Measurements from ENCODE around the gene BMAL2. TPM values are rescaled to one million over a fixed set of nuclear protein-coding genes. Genes with fewer than 3 reads are reported as not detected.
A peak's percentile ranks its signal among the peaks of the same experiment; 100 is the strongest.

The BMAL2 gene, protein sequence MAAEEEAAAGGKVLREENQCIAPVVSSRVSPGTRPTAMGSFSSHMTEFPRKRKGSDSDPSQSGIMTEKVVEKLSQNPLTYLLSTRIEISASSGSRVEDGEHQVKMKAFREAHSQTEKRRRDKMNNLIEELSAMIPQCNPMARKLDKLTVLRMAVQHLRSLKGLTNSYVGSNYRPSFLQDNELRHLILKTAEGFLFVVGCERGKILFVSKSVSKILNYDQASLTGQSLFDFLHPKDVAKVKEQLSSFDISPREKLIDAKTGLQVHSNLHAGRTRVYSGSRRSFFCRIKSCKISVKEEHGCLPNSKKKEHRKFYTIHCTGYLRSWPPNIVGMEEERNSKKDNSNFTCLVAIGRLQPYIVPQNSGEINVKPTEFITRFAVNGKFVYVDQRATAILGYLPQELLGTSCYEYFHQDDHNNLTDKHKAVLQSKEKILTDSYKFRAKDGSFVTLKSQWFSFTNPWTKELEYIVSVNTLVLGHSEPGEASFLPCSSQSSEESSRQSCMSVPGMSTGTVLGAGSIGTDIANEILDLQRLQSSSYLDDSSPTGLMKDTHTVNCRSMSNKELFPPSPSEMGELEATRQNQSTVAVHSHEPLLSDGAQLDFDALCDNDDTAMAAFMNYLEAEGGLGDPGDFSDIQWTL
- total RNA-seq: 57.2 and 58.0 TPM in 2 replicates

DNA sequence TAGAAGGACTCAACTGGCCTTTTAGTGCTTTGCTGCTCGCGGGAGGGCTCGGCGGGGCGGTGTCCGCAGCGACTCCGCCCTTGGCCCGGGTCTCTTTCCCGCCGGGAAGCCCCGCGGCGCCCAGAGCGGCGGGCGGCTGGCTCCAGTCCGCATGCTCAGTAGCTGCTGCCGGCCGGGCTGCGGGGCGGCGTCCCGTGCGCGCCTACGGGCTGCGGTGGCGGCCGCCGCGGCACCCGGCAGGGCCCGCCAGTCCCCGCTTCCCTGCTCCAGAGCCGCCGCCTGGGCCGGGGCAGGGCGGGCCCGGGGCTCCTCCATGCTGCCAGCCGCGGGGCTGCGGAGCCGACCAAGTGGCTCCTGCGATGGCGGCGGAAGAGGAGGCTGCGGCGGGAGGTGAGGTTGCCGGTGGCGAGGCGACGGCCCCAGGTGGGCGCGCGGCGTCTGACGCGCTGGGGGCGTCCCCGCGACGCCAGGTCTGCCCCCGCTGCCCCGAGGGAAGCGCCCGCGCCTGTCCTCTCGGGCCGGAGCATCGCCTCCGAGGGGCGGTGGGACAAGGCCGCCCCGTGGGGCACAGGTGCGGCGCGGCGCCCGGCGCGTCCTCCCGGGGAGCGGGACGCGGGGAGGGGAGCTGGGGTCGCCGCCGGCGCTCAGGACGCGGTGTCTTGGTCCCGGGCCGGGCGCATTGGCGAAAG, at the start of gene BMAL2:
BMAL2 (plus strand) TSS at position 123 of the 689 bp plus-strand sequence; CDS start at position 360, 237 bp downstream.
- peak; percentile 46 for DNase-seq (ENCODE audit: low spot score)
- peak within 1 kb of the TSS; percentile 96 for H3K27ac Mint-ChIP-seq
- H3K27me3 Mint-ChIP-seq (ENCODE audit: insufficient read depth): no peaks in the 10 kb centered on the region
- H3K4me3 Mint-ChIP-seq: peak within 1 kb of the TSS; percentile 99
- no peaks in the 10 kb centered on the region for H3K9me3 Mint-ChIP-seq
- intact Hi-C loops (cut with micrococcal nuclease): loop anchor here (2.0 to 10.0 kb wide), 7 partner anchors 88 to 1769 kb away; partner anchors contain the start of genes BHLHE41, ITPR2, MRPS35 and PPFIBP1
- H3K36me3 Mint-ChIP-seq (ENCODE audit: low read depth): peaks cover 15% of the 10 kb centered on the region
- H3K4me1 Mint-ChIP-seq (ENCODE audit: low read depth): peaks cover 69% of the 10 kb centered on the region

DNA sequence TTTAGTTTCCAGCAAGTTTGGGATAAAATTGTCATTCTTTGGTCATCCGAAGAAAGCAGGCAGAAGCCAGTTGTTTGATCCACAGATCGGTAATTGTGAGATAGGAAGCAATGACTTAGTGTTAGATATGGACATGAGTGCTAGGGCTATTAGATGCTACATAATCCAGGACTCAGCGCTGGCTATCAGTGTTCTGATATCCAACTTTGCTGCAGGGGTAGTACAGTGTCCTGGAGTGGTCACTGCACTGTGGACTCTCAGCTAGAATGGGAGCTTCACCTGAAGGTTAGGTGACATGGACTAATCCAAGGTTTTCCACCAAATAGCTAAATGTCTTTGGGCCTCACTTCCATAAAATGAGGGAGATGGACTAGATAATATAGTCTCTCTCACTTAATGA, 48.6 kb upstream of the BMAL2 start:
- no peak for DNase-seq (ENCODE audit: low spot score)
- H3K27me3 Mint-ChIP-seq (ENCODE audit: insufficient read depth): no peaks in the 10 kb centered on the region
- peaks cover 4% of the 10 kb centered on the region for H3K4me1 Mint-ChIP-seq (ENCODE audit: low read depth)
- intact Hi-C loops (cut with micrococcal nuclease): no loop called here
- H3K36me3 Mint-ChIP-seq (ENCODE audit: low read depth): no peaks in the 10 kb centered on the region
- no peaks in the 10 kb centered on the region for H3K9me3 Mint-ChIP-seq
- H3K27ac Mint-ChIP-seq: no peak overlapping the region
- H3K4me3 Mint-ChIP-seq: no peak overlapping the region

DNA sequence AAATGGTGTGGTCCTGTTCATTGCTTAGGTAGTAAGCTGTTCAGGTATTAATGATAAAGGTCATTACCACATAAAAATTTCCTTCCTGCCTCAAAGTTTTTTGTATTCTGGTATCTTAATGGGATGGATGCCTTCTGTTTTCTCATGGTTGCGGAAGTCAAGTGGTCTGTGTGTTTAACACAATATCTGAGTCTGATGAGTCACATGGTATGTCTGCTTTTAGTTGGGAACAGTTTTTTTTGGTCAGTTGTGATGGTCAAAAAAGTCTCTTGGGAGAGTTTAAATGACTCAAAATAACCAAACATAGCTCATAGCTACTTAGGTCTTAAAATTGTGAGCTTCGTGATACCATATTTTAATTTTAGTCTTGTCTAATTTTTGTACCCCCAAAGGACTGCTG, 47.9 kb upstream of the BMAL2 start:
- intact Hi-C loops (cut with micrococcal nuclease): no loop called here
- no peak for DNase-seq (ENCODE audit: low spot score)
- Mint-ChIP-seq H3K9me3 (no peaks in the 10 kb centered on the region), H3K27ac (no peak overlapping the region), H3K4me1 (ENCODE audit: low read depth) (no peaks in the 10 kb centered on the region), H3K4me3 (no peak overlapping the region), H3K27me3 (ENCODE audit: insufficient read depth) (no peaks in the 10 kb centered on the region), H3K36me3 (ENCODE audit: low read depth) (no peaks in the 10 kb centered on the region)

DNA sequence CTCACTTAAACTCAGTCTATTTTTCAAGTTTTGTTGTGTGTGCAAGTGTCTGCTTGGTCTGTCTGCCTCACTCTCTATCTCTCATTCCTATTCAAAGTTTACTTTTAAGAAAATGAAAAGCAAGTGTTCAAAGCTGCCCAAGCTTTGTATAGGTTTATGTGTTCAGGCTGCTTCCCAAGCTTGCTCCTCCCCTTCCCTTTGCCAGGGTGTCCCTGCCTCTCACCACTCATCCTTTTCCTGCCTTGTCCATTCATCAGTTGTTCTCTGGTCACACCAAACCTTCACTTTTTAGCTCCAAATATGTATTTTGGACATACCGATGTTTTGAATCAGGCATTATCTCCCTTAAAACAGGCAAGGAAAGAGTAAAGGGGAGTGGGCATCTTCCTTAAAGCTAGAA, 47.2 kb upstream of the BMAL2 start:
- H3K36me3 Mint-ChIP-seq (ENCODE audit: low read depth): no peaks in the 10 kb centered on the region
- intact Hi-C loops (cut with micrococcal nuclease): no loop called here
- H3K9me3 Mint-ChIP-seq: no peaks in the 10 kb centered on the region
- H3K27me3 Mint-ChIP-seq (ENCODE audit: insufficient read depth): no peaks in the 10 kb centered on the region
- no peak overlapping the region for H3K4me3 Mint-ChIP-seq
- no peak for DNase-seq (ENCODE audit: low spot score)
- H3K4me1 Mint-ChIP-seq (ENCODE audit: low read depth): no peaks in the 10 kb centered on the region
- H3K27ac Mint-ChIP-seq: no peak overlapping the region

DNA sequence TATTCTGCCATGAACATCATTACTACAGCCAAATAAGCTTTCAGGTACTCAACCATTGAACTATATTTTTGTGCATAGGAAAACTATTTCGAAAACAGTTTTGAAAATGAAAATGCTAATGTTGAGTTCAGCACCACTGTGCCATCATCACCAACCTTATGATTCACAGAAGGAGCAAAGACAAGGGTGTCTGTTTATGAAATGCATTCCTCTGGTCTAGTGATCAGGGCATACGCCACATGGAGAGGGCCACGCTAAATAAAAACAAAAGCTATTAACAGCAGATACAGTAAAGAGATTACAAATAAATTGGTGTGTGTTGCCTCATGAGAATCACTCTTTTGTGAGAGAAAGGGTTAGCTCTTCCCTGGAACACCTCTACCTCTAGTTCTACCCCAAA, 43.2 kb upstream of the BMAL2 start:
- H3K27ac Mint-ChIP-seq: no peak overlapping the region
- no peaks in the 10 kb centered on the region for H3K27me3 Mint-ChIP-seq (ENCODE audit: insufficient read depth)
- peaks cover under 1% of the 10 kb centered on the region for H3K36me3 Mint-ChIP-seq (ENCODE audit: low read depth)
- H3K9me3 Mint-ChIP-seq: no peaks in the 10 kb centered on the region
- intact Hi-C loops (cut with micrococcal nuclease): no loop called here
- no peaks in the 10 kb centered on the region for H3K4me1 Mint-ChIP-seq (ENCODE audit: low read depth)
- no peak overlapping the region for H3K4me3 Mint-ChIP-seq
- no peak for DNase-seq (ENCODE audit: low spot score)

DNA sequence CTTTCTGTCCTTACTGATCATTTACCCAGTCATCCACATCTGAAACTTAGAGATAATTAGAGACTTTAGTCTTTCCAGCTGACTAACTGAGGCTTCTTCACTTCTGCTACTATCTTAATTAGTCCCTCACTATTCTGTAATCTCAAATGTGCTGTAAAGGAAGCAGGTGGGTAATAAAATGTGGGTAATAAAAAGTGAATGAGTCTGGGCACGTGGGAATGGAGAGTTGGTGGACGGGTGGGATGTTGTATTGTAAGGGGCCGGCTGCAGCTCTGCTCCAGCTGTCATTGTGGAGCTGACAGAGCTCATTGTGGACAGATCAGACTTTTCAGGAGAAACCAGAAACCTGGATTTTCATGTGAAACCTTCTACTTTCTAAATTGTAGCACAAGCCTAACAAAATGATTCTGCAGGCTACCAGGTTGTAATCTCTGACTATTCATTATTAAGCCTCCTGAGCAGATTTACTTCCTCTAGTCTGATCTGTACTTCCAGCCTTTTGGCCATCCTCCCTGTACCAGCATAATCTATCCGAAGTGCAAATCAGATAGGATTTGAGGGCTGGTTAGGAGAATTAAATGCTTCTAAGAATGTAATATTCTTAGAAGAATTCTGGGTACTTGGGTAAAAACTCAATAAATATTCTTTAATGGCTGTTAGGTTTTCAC, 42.0 kb upstream of the BMAL2 start:
- no peaks in the 10 kb centered on the region for H3K9me3 Mint-ChIP-seq
- no peaks in the 10 kb centered on the region for H3K27me3 Mint-ChIP-seq (ENCODE audit: insufficient read depth)
- no peak overlapping the region for H3K4me3 Mint-ChIP-seq
- no peak for DNase-seq (ENCODE audit: low spot score)
- intact Hi-C loops (cut with micrococcal nuclease): no loop called here
- peaks cover 5% of the 10 kb centered on the region for H3K36me3 Mint-ChIP-seq (ENCODE audit: low read depth)
- no peaks in the 10 kb centered on the region for H3K4me1 Mint-ChIP-seq (ENCODE audit: low read depth)
- no peak overlapping the region for H3K27ac Mint-ChIP-seq

DNA sequence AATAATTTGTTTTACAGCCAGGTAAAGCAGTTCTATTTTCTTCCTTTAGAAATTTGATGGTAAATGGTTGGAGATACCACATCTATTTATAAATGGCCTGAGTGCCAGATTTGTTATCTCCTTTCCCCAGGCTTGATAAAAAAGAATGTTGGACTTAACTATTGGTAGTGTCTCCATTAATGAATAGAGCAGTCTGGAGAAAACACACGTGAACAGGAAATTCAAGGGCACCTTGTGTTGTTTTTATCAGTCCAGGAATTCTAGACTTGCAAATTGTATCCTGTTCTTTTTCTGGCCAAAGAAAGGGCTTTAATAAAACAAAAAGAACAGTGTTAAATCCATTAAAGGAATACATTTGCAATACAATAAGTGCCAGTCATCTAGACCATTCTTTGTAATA, 40.8 kb upstream of the BMAL2 start:
- H3K36me3 Mint-ChIP-seq (ENCODE audit: low read depth): peaks cover 7% of the 10 kb centered on the region
- DNase-seq (ENCODE audit: low spot score): no peak
- H3K27ac Mint-ChIP-seq: no peak overlapping the region
- no peak overlapping the region for H3K4me3 Mint-ChIP-seq
- H3K4me1 Mint-ChIP-seq (ENCODE audit: low read depth): no peaks in the 10 kb centered on the region
- intact Hi-C loops (cut with micrococcal nuclease): no loop called here
- no peaks in the 10 kb centered on the region for H3K9me3 Mint-ChIP-seq
- no peaks in the 10 kb centered on the region for H3K27me3 Mint-ChIP-seq (ENCODE audit: insufficient read depth)

DNA sequence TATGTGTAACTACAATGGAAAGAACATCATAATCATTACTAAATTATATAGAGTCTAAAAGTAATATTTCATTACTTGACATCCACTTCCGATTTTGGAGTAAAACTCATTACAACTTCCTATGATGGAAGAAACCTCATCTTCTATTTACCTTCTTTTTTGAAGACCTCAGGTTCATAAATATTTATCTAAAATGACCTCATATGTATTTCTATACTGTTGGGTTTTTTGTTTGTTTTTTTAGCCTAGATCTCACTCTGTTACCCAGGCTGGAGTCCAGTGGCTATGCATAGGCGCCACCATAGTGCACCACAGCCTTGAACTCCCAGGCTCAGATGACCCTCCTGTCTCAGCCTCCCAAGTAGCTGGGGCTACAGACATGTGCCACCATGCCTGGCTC, 39.9 kb upstream of the BMAL2 start:
- Mint-ChIP-seq H3K4me3 (no peak overlapping the region), H3K4me1 (ENCODE audit: low read depth) (no peaks in the 10 kb centered on the region), H3K27ac (no peak overlapping the region), H3K36me3 (ENCODE audit: low read depth) (peaks cover 8% of the 10 kb centered on the region), H3K27me3 (ENCODE audit: insufficient read depth) (no peaks in the 10 kb centered on the region), H3K9me3 (no peaks in the 10 kb centered on the region)
- intact Hi-C loops (cut with micrococcal nuclease): no loop called here
- DNase-seq (ENCODE audit: low spot score): no peak

GRCh38 chr12:27293463-27293862, 39.2 kb upstream of the BMAL2 start:
- Mint-ChIP-seq H3K36me3 (ENCODE audit: low read depth) (peaks cover 16% of the 10 kb centered on the region), H3K9me3 (no peaks in the 10 kb centered on the region), H3K4me3 (no peak overlapping the region), H3K27ac (no peak overlapping the region), H3K4me1 (ENCODE audit: low read depth) (no peaks in the 10 kb centered on the region), H3K27me3 (ENCODE audit: insufficient read depth) (no peaks in the 10 kb centered on the region)
- no peak for DNase-seq (ENCODE audit: low spot score)
- intact Hi-C loops (cut with micrococcal nuclease): no loop called here

- intact Hi-C loops (cut with micrococcal nuclease): no loop called here
- Mint-ChIP-seq H3K4me3 (no peak overlapping the region), H3K27me3 (ENCODE audit: insufficient read depth) (no peaks in the 10 kb centered on the region), H3K9me3 (no peaks in the 10 kb centered on the region), H3K4me1 (ENCODE audit: low read depth) (peaks cover 7% of the 10 kb centered on the region), H3K27ac (no peak overlapping the region), H3K36me3 (ENCODE audit: low read depth) (peaks cover 29% of the 10 kb centered on the region)
- DNase-seq (ENCODE audit: low spot score): no peak
Observed at GRCh38 chr12:27296674-27297073, 36.0 kb upstream of the BMAL2 start.

- no peak for DNase-seq (ENCODE audit: low spot score)
- Mint-ChIP-seq H3K9me3 (no peaks in the 10 kb centered on the region), H3K27ac (peak overlapping the region; percentile 61), H3K4me3 (no peak overlapping the region), H3K36me3 (ENCODE audit: low read depth) (peaks cover 29% of the 10 kb centered on the region), H3K27me3 (ENCODE audit: insufficient read depth) (no peaks in the 10 kb centered on the region), H3K4me1 (ENCODE audit: low read depth) (peaks cover 7% of the 10 kb centered on the region)
- intact Hi-C loops (cut with micrococcal nuclease): no loop called here
Observed at GRCh38 chr12:27297566-27297965, 35.1 kb upstream of the BMAL2 start.

DNA sequence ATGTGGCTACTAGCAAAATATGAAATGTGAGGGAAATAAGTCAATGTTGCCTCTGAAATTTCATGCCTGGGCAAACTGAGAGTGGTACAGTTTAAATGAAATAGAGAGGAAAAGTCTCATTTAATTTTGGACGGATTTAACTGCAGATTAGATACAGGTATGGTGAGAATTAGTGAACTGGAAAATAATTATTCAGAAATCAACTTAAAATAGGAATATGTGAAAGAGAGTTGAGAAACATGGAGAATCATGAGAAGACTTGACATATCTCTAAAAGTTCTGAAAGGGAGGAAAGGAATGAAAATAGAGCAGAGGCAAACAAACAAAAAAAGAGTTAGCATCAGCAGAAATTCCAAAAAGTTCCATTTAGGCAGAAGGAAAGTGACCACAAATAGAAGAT, 33.5 kb upstream of the BMAL2 start:
- H3K27ac Mint-ChIP-seq: no peak overlapping the region
- H3K4me3 Mint-ChIP-seq: no peak overlapping the region
- intact Hi-C loops (cut with micrococcal nuclease): no loop called here
- H3K27me3 Mint-ChIP-seq (ENCODE audit: insufficient read depth): no peaks in the 10 kb centered on the region
- H3K4me1 Mint-ChIP-seq (ENCODE audit: low read depth): peaks cover 7% of the 10 kb centered on the region
- no peak for DNase-seq (ENCODE audit: low spot score)
- H3K36me3 Mint-ChIP-seq (ENCODE audit: low read depth): peaks cover 35% of the 10 kb centered on the region
- H3K9me3 Mint-ChIP-seq: no peaks in the 10 kb centered on the region

DNA sequence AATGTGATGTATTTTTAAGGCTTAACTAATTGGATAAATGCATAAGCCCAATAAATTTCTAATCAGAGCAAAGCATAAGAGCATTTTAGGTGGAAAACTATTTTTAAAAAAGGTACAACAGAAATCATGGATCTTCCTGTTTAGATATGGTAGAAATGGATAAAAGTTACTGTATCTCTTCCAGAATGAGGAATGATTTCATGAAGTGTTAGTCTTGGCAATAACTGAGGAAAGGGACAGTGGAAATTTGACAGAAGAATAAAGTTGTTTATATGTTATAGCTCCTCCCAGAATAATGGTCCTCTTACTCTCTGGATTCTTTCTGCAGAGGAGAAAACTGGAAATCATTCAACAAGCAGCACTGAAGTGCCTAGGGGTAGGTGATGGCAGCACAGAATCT, 32.4 kb upstream of the BMAL2 start:
- H3K4me3 Mint-ChIP-seq: no peak overlapping the region
- no peak for DNase-seq (ENCODE audit: low spot score)
- H3K27me3 Mint-ChIP-seq (ENCODE audit: insufficient read depth): no peaks in the 10 kb centered on the region
- intact Hi-C loops (cut with micrococcal nuclease): no loop called here
- no peaks in the 10 kb centered on the region for H3K9me3 Mint-ChIP-seq
- H3K36me3 Mint-ChIP-seq (ENCODE audit: low read depth): peaks cover 33% of the 10 kb centered on the region
- H3K27ac Mint-ChIP-seq: no peak overlapping the region
- H3K4me1 Mint-ChIP-seq (ENCODE audit: low read depth): peaks cover 7% of the 10 kb centered on the region
